Progenitor cell of endocrine pancreas (in vitro differentiated cells): ENCODE data around the gene MTARC2. TPM values are rescaled to one million over a fixed set of nuclear protein-coding genes. Genes with fewer than 3 reads are reported as not detected.
A peak's percentile ranks its signal among the peaks of the same experiment; 100 is the strongest.

Experiments used
- DNase-seq: peaks from one replicate; pipeline ENCODE4 v3.0.0; 2021; ENCODE audit warnings: low spot score; ENCODE audit not compliant: unreplicated experiment
- H3K27ac Mint-ChIP-seq: 2 replicates; pipeline ENCODE4 v1.8.0; 2021; ENCODE audit warnings: mild to moderate bottlenecking, moderate library complexity, mixed read lengths
- H3K27me3 Mint-ChIP-seq: 2 replicates; pipeline ENCODE4 v1.8.0; 2021; ENCODE audit warnings: mixed read lengths
- H3K36me3 Mint-ChIP-seq: 2 replicates; pipeline ENCODE4 v1.8.0; 2022; ENCODE audit warnings: mixed read lengths; ENCODE audit not compliant: insufficient read depth
- H3K4me1 Mint-ChIP-seq: 2 replicates; pipeline ENCODE4 v1.8.0; 2021; ENCODE audit warnings: low read depth, mixed read lengths
- H3K4me3 Mint-ChIP-seq: 2 replicates; pipeline ENCODE4 v1.8.0; 2021; ENCODE audit warnings: low read depth, mild to moderate bottlenecking, moderate library complexity, mixed read lengths
- H3K9me3 Mint-ChIP-seq: 2 replicates; pipeline ENCODE4 v1.8.0; 2021; ENCODE audit warnings: low read depth, mixed read lengths
- CTCF ChIP-seq: fragments of 200-600 bp; sonication (generic); IDR thresholded peaks from one replicate; pipeline ENCODE4 v1.5.0; 2021; ENCODE audit warnings: antibody characterized with exemption, mild to moderate bottlenecking; ENCODE audit not compliant: unreplicated experiment
- total RNA-seq: library from RNA; stranded (reverse); gene quantifications from 2 replicates; pipeline ENCODE4 v1.2.1, GENCODE V29; 2021

The MTARC2 gene
- total RNA-seq, 1 donor from 2014 or later: 14.3 TPM

GRCh38 chr1:220809187-220809550, 61.0 kb downstream of the MTARC2 start:
- H3K4me3 Mint-ChIP-seq: no peak overlapping the region
- H3K27me3 Mint-ChIP-seq: no peaks in the 10 kb centered on the region
- no peaks in the 10 kb centered on the region for H3K9me3 Mint-ChIP-seq
- peaks cover 34% of the 10 kb centered on the region for H3K36me3 Mint-ChIP-seq
- no peak for DNase-seq
- H3K27ac Mint-ChIP-seq: no peak overlapping the region
- no peak for TF ChIP-seq CTCF
- H3K4me1 Mint-ChIP-seq: no peaks in the 10 kb centered on the region

GRCh38 chr1:220809704-220810103, 61.6 kb downstream of the MTARC2 start:
- TF ChIP-seq CTCF: no peak
- peaks cover 36% of the 10 kb centered on the region for H3K36me3 Mint-ChIP-seq
- no peaks in the 10 kb centered on the region for H3K27me3 Mint-ChIP-seq
- no peak overlapping the region for H3K4me3 Mint-ChIP-seq
- no peaks in the 10 kb centered on the region for H3K4me1 Mint-ChIP-seq
- H3K27ac Mint-ChIP-seq: no peak overlapping the region
- no peak for DNase-seq
- no peaks in the 10 kb centered on the region for H3K9me3 Mint-ChIP-seq

- Mint-ChIP-seq H3K27ac (no peak overlapping the region), H3K4me1 (no peaks in the 10 kb centered on the region), H3K27me3 (no peaks in the 10 kb centered on the region), H3K36me3 (peaks cover 33% of the 10 kb centered on the region), H3K4me3 (no peak overlapping the region), H3K9me3 (no peaks in the 10 kb centered on the region)
- peak; percentile 30 for DNase-seq
- peak; percentile 78 for TF ChIP-seq CTCF
These were observed 62.1 kb downstream of the MTARC2 start for GRCh38 chr1:220810179-220810653.

- Mint-ChIP-seq H3K36me3 (peaks cover 36% of the 10 kb centered on the region), H3K4me1 (no peaks in the 10 kb centered on the region), H3K4me3 (no peak overlapping the region), H3K27ac (no peak overlapping the region), H3K9me3 (no peaks in the 10 kb centered on the region), H3K27me3 (no peaks in the 10 kb centered on the region)
- TF ChIP-seq CTCF: no peak
- DNase-seq: no peak
These were observed 62.8 kb downstream of the MTARC2 start for GRCh38 chr1:220810963-220811362.

- no peak overlapping the region for H3K4me3 Mint-ChIP-seq
- no peaks in the 10 kb centered on the region for H3K4me1 Mint-ChIP-seq
- peaks cover 35% of the 10 kb centered on the region for H3K36me3 Mint-ChIP-seq
- H3K9me3 Mint-ChIP-seq: no peaks in the 10 kb centered on the region
- no peak for TF ChIP-seq CTCF
- H3K27ac Mint-ChIP-seq: no peak overlapping the region
- no peaks in the 10 kb centered on the region for H3K27me3 Mint-ChIP-seq
- DNase-seq: no peak
These were observed 63.6 kb downstream of the MTARC2 start for GRCh38 chr1:220811695-220812094.
